ENCODE measurements around the gene PPP1R3G. TPM values are rescaled to one million over a fixed set of nuclear protein-coding genes. Genes with fewer than 3 reads are reported as not detected.
"Not testable (repeated sequence)": the region's sequence is repeated elsewhere in the genome, so short reads cannot be mapped to it uniquely, and the experiment has no call there.

The PPP1R3G gene
- not detected in 2 replicates for total RNA-seq

GRCh38 chr6:5084781-5085647 lies at the start of gene PPP1R3G:
TSS of gene PPP1R3G (plus strand) at chr6:5085341. CDS start at chr6:5085486, 145 bp downstream.
- intact Hi-C loops (cut with micrococcal nuclease), result loop anchor here (10.0 kb wide), 1 partner anchor 920 kb away; the partner anchor contains the start of gene NRN1

- intact Hi-C loops (cut with micrococcal nuclease), result no loop called here
These were observed 48.9 kb upstream of the PPP1R3G start for GRCh38 chr6:5036269-5036668.

- intact Hi-C loops (cut with micrococcal nuclease), result no loop called here
These were observed 43.2 kb upstream of the PPP1R3G start for GRCh38 chr6:5041955-5042354.

- intact Hi-C loops (cut with micrococcal nuclease), result no loop called here
These were observed 42.7 kb upstream of the PPP1R3G start for GRCh38 chr6:5042436-5042835.

GRCh38 chr6:5044866-5045265 lies 40.3 kb upstream of the PPP1R3G start:
- intact Hi-C loops (cut with micrococcal nuclease), result no loop called here

- intact Hi-C loops (cut with micrococcal nuclease), result no loop called here
These were observed 39.7 kb upstream of the PPP1R3G start for GRCh38 chr6:5045416-5045815.

GRCh38 chr6:5046430-5046829 lies 38.7 kb upstream of the PPP1R3G start:
- intact Hi-C loops (cut with micrococcal nuclease), result no loop called here

GRCh38 chr6:5050009-5050408 lies 35.1 kb upstream of the PPP1R3G start:
- intact Hi-C loops (cut with micrococcal nuclease), result no loop called here

GRCh38 chr6:5051394-5051793 lies 33.7 kb upstream of the PPP1R3G start:
- intact Hi-C loops (cut with micrococcal nuclease), result no loop called here

- intact Hi-C loops (cut with micrococcal nuclease), result no loop called here
These were observed 32.1 kb upstream of the PPP1R3G start for GRCh38 chr6:5053038-5053437.

GRCh38 chr6:5053864-5054244 lies 31.3 kb upstream of the PPP1R3G start:
- intact Hi-C loops (cut with micrococcal nuclease), result no loop called here

- intact Hi-C loops (cut with micrococcal nuclease), result no loop called here
These were observed 30.8 kb upstream of the PPP1R3G start for GRCh38 chr6:5054245-5054873.

GRCh38 chr6:5055118-5055517 lies 30.0 kb upstream of the PPP1R3G start:
- intact Hi-C loops (cut with micrococcal nuclease), result no loop called here

- intact Hi-C loops (cut with micrococcal nuclease), result no loop called here
These were observed 26.9 kb upstream of the PPP1R3G start for GRCh38 chr6:5058254-5058653.

- intact Hi-C loops (cut with micrococcal nuclease), result no loop called here
These were observed 25.9 kb upstream of the PPP1R3G start for GRCh38 chr6:5059036-5059896.

- intact Hi-C loops (cut with micrococcal nuclease), result not testable (repeated sequence)
These were observed 24.7 kb upstream of the PPP1R3G start for GRCh38 chr6:5060439-5060838.

- intact Hi-C loops (cut with micrococcal nuclease), result no loop called here
These were observed 24.0 kb upstream of the PPP1R3G start for GRCh38 chr6:5061152-5061551.

GRCh38 chr6:5063617-5064016 lies 21.5 kb upstream of the PPP1R3G start:
- intact Hi-C loops (cut with micrococcal nuclease), result no loop called here

GRCh38 chr6:5066456-5067093 lies 18.6 kb upstream of the PPP1R3G start:
- intact Hi-C loops (cut with micrococcal nuclease), result no loop called here

- intact Hi-C loops (cut with micrococcal nuclease), result no loop called here
These were observed 17.8 kb upstream of the PPP1R3G start for GRCh38 chr6:5067305-5067704.

GRCh38 chr6:5068153-5068751 lies 16.9 kb upstream of the PPP1R3G start:
- intact Hi-C loops (cut with micrococcal nuclease), result no loop called here

Data from T-helper 1 cell treated with Interleukin-12 subunit alpha and Interleukin-12 subunit beta and Interleukin-4 antibody, amounts not matched to agents 30 ng/mL and 1 ng/mL, for 36 hours (primary cell).